B cell (primary cell): ENCODE results near the gene MORN4.

Experiments used
- CTCF ChIP-seq: fragments of 200-600 bp; IDR thresholded peaks from one replicate; pipeline ENCODE4 v1.8.0; 2022; ENCODE audit warnings: antibody characterized with exemption, mild to moderate bottlenecking
- EZH2 ChIP-seq: IDR thresholded peaks from 2 replicates; pipeline ENCODE4 v1.6.1; 2012; ENCODE audit warnings: borderline replicate concordance, low read depth, mild to moderate bottlenecking, moderate library complexity, low read length; ENCODE audit not compliant: insufficient read depth, poor library complexity, severe bottlenecking

- TF ChIP-seq CTCF: no peak
- TF ChIP-seq EZH2: no peak
Observed at GRCh38 chr10:97574374-97575126, 58.8 kb downstream of the MORN4 start.
